T1000 (cell line): ENCODE results near the gene ABHD4.
A peak's percentile ranks its signal among the peaks of the same experiment; 100 is the strongest.
"Not testable (repeated sequence)": the region's sequence is repeated elsewhere in the genome, so short reads cannot be mapped to it uniquely, and the experiment has no call there.

Experiments
- DNase-seq: peaks from one replicate; lab custom pipeline; 2025; ENCODE audit warnings: mixed read lengths; lab: John Stamatoyannopoulos, UW

Gene ABHD4

GRCh38 chr14:22627506-22628263 is 29.6 kb downstream of the ABHD4 start:
- DNase-seq, result no peak

DNA sequence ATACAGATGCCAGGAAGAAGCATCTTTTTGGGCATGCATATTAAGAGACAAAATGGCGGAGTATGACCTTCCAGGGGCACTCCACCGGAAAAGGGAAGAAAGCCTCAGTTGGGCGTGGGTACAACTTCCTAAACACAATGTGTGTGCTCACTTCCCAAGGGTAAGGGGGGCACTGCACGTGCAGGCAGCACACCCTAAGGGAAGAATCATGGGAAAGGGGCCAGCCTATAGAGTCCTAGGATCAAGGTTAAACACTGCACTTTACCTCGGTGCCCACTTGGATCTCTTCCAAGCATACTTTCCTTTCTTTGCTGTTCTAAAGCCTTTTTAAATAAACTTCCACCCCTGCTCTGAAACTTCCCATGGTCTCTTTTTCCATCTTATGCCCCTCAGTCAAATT is 31.3 kb downstream of the ABHD4 start:
- DNase-seq, result no peak

DNA sequence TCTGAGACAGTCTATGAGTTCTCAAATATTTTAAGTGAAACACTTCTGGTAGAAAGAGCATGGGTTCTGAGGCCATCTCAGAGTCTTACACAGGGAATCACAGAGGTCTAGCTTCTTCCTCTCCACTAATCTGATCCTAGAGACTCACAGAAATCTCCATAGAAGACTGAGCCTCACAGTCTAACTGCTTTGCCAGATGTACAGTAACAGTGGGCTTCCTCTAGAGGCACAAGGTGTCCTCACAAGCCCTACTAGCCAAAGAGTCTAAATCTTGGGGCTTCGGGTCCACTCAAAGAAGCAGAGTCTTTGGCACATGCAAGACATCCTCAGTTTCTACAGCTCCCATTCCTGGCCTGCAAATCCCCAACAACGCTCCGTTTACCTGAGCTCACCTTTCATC is 32.0 kb downstream of the ABHD4 start:
- no peak for DNase-seq

- no peak for DNase-seq
Observed at GRCh38 chr14:22630486-22630885, 32.4 kb downstream of the ABHD4 start.

DNA sequence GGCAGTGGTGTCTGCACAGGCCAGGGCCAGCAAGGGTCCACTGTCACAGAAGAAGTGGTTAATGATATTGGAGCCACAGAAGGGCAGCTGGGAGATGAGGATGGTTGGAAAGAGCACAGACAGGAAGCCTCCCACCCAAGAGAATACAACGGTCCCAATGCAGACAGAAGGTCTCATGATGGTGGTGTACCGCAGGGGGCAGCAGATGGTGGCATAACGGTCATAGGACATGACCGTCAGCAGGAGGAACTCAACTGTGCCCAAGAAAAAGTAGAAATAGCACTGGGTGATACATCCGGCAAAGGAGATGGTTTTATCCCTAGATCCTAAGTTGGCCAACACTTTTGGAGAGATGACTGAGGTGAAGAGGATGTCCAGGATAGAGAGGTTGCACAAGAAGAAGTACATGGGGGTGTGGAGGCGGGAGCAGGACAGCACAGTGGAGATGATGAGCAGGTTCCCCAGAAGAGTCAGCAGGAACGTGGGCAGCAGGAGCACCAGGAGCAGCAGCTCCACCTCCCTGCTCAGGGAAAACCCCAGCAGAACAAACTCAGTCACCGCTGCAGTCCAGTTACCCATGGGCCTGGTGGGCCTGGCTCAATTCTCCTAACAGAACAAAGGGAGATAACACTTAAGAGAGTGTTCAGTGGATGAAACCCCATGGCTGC is 36.3 kb downstream of the ABHD4 start:
- DNase-seq, result no peak

- not testable (repeated sequence) for DNase-seq
Observed at GRCh38 chr14:22635980-22636379, 37.9 kb downstream of the ABHD4 start.

- no peak for DNase-seq
Observed at GRCh38 chr14:22640192-22640591, 42.1 kb downstream of the ABHD4 start.

GRCh38 chr14:22641846-22642245 is 43.7 kb downstream of the ABHD4 start:
- no peak for DNase-seq

- DNase-seq, result no peak
Observed at GRCh38 chr14:22644305-22644635, 46.2 kb downstream of the ABHD4 start, which contains the start of gene OR6J1. Gene OR6J1 (minus strand): TSS chr14:22644352. CDS start chr14:22634811, 9,541 bp downstream.

- no peak for DNase-seq
Observed at GRCh38 chr14:22646570-22647254, 48.6 kb downstream of the ABHD4 start.

DNA sequence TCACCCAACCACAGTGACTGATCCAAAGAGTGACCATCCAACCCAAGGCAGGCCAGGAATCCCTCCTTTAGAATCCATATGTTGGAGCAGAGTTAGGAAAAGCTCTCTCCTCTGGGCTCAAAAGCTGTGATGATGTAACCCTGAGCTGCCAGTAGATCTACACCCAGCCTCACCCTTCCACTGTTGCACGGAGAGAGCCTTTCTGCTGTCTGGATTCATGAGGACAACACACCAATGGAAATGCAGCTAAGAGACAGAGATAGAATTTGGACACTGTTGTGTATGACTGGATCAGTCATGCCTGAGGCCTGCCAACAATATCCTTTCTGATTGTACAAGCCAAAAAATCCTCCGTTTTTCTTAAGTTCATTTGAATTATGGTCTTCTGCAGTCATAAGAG is 50.4 kb downstream of the ABHD4 start:
- no peak for DNase-seq

DNA sequence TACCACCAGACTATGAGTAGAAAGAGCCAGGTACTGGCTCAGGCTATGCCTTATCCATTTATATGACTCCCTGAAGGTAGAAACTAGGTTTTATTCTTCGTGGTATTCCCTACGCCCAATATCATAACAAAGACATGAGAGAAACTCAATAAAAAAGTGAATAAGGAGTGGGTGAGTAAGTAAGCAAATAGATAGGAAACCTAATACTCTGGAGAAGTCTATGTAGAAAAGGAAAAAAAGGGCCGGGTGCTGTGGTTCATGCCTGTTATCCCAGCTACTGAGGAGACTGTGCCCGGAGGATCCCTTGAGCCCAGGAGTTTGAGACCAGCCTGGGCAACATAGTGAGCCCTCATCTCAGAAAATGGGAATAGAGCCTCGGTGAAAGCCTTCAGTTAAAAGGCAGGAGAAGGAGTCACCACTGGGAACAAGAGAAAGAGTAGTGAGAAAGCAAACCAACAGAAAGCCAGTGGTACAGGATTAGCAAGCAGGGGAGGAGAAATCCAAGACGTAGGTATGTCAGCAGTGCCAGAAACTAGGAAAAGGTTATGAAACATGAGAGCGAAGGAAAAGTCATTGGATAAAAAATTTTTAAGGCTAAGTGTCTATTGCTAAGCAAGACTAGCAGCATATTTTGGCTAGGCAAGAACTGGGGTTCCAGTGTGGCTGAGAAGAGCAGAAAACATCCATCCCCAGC is 52.1 kb downstream of the ABHD4 start:
- no peak for DNase-seq

DNA sequence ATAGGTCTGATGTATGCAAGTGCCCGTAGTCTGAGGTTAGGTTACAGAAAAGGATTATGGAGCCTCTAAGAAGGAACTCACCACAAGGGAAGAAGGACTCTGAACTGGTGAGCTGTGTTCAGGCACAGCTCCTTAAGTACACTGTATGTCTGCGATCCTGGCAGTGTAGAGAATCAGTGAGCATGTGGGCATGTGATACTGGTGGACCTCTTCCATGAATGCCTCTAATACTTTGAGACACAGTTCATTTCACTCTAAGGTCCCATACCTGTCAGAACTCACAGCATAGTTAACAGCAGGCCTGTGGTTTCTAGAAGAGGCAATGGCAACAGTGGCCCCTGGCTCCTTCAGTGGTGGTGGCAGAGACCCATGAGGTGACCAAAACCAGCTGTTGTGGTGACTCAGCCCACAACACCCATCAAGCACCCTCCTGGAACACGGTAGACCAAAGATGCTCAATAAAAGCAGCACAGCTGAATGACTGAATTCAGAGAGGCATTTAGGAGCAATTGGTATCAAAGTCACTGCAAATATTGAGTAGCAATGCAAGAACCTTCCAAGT is 52.9 kb downstream of the ABHD4 start:
- no peak for DNase-seq

DNA sequence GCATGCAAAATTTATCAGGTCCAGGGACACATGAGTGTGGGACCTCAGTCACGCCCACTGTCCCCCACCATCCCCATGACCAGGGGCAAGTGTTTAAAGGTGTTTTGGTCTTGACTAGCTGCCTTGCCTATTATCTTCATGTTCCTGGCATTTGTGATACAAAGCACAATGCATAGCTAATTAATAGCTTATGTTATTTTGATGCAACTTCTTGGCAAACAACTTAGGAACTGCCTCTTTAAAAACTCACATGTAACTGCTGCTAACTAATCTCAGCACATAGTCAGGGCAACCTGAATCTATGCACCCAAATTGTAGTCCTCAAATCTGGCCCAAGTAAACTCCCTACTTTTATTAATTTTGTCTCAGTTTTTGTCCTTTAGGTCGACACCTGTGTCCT is 53.5 kb downstream of the ABHD4 start:
- no peak for DNase-seq

GRCh38 chr14:22653012-22653621 is 55.0 kb downstream of the ABHD4 start:
- peak; percentile 22 for DNase-seq

DNA sequence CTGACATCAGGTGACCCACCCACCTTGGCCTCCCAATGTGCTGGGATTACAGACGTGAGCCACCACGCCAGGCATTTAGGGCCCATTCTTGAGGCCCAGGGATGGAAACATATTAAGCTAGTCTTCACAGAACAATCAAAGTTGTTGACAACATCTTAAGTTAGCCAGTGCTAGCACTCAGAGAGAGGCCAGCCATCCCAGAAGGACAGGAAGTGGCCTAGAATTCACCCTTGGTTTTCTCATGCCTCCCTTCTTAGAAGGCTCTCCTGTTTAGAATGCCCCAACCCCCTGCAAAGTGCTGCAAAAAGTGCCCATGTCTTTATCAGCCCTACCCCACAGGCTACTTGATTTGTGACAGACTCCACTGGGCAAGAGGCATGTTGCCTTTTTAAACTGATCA is 58.1 kb downstream of the ABHD4 start:
- no peak for DNase-seq

DNA sequence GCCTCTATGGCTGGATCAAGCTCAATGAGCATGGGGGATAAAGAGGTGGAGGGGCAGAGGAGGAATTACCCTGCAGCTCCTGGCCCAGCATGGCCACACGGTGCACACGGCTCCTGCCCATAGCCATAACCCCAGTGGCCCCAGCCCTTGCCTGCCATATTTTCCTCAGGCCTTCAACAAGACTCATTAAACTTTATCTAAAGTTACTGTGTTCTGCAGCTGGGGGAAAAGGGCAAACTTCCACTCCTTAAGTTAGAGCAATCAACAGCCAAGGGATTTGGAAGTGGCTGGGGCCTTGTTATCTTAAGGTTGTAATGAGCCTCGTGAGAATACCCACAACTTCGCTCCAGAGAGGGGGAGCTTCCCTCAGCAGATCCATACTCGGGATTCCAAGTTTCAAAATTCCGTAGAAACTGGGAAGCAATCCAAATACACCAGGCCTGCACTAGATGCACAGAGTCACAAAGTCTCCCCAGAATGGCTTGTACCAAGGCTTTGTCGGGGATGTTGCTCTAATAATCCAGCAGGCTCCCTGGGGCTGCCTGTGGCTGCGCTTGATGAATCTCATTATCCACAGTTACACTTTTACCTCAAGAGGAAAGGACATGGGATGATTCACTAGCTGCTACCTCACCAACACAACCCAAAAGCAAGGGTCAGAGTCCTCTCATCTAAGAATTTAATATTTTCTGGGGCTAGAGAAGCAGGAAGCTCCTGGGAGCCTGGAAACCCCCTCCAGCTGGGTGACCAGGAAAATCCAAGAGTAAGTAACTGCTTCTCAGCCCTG is 59.0 kb downstream of the ABHD4 start:
- DNase-seq, result no peak

DNA sequence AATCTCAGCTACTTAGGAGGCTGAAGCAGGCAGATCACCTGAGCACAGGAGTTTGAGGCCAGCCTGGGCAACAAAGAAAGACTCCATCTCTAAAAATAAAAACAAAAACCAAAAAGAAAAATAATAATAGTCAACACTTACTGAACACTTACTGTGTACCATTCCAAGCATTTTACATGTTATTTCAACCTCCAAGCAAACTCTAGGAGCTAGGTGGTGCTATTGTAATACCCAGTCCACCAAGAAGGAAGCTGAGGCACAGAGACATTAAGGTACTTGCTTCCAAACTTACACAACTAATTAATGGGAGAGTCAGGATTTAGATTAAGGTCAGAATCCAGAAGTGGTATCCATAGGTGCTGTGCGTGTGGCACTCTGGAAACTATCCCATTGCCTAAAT is 59.8 kb downstream of the ABHD4 start:
- no peak for DNase-seq

DNA sequence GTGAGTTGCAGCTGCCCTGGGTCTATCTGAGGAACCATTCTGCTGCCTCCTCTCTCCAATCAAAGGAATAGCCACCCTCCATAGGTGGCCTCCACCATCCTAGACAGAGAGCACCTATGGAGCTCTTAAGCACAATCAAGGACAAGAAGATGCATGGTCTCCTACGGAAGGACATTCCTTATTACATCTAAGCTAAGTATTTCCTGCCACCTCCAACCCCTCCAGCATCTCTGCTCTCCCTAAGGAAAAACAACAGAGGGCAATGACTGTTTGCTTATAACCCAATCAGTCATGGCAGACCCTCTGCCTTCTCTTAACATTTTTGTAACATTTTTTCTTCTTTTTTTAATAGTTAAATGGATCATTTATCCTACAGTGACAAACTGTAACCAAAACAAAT is 60.8 kb downstream of the ABHD4 start:
- no peak for DNase-seq

GRCh38 chr14:22660654-22661053 is 62.6 kb downstream of the ABHD4 start:
- DNase-seq, result no peak
